DOHH2 (cell line): ENCODE measurements around the gene IDUA.

Experiments used
- EZH2phosphoT487 ChIP-seq: fragments of 200-600 bp; sonication (generic); IDR thresholded peaks from 2 replicates; pipeline ENCODE4 v1.6.1; 2017; ENCODE audit warnings: borderline replicate concordance, mild to moderate bottlenecking, antibody characterized with exemption, low read length, moderate library complexity, mixed read lengths
- TF ChIP-seq, protein P1 (sequence below): fragments of 200-600 bp; sonication (generic); IDR thresholded peaks from one replicate; pipeline ENCODE4 v1.5.1; 2014; ENCODE audit warnings: antibody characterized with exemption, mild to moderate bottlenecking, low read depth, low read length; ENCODE audit not compliant: poor library complexity, severe bottlenecking

DNA sequence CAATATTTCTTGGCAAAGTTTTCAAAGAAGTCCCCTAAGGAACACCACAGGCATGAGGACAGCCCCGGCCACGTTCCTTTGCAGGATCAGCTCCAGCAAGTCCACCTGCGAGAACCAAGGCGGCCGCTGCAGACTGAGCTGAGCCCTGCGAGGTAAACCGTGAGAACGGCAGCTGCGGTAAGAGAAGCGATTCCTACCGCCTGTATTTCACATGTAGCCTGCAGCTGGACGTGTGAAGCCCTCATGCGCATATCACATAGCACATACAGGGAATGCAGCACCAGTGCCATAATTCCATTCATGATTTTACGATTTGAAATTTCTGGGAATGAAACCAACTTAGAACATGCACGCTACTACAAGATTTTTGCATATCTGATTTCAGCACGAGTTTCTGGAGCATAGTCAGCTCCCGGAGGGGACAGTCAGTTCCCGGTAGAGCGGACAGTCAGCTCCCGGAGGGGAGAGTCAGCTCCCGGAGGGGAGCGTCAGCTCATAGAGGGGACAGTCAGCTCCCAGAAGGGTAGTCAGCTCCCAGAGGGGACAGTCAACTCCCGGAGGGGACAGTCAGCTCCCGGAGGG lies 66.3 kb downstream of the IDUA start:
- TF ChIP-seq, protein P1, sequence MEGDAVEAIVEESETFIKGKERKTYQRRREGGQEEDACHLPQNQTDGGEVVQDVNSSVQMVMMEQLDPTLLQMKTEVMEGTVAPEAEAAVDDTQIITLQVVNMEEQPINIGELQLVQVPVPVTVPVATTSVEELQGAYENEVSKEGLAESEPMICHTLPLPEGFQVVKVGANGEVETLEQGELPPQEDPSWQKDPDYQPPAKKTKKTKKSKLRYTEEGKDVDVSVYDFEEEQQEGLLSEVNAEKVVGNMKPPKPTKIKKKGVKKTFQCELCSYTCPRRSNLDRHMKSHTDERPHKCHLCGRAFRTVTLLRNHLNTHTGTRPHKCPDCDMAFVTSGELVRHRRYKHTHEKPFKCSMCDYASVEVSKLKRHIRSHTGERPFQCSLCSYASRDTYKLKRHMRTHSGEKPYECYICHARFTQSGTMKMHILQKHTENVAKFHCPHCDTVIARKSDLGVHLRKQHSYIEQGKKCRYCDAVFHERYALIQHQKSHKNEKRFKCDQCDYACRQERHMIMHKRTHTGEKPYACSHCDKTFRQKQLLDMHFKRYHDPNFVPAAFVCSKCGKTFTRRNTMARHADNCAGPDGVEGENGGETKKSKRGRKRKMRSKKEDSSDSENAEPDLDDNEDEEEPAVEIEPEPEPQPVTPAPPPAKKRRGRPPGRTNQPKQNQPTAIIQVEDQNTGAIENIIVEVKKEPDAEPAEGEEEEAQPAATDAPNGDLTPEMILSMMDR = no peak
- TF ChIP-seq EZH2phosphoT487 = no peak
